MCF 10A (cell line): ENCODE measurements around the gene AIP. TPM values are rescaled to one million over a fixed set of nuclear protein-coding genes. Genes with fewer than 3 reads are reported as not detected.
"Not testable (repeated sequence)": the region's sequence is repeated elsewhere in the genome, so short reads cannot be mapped to it uniquely, and the experiment has no call there.

Experiments
- BruUV-seq: library from RNA; stranded (reverse); fragments of 400-500 nt; replicated peaks from 2 replicates; lab custom pipeline; 2021; lab: Mats Ljungman, UMichigan
- CTCF ChIA-PET: fragments of 300-600 bp; sonication (Branson Sonifier 250); formaldehyde crosslinking; extraction: SDS; loops from one replicate; lab custom pipeline; 2021; ENCODE audit warnings: antibody characterized with exemption, inconsistent platforms; lab: Yijun Ruan, JAX
- POLR2A ChIA-PET: fragments of 300-600, 350-650 bp; sonication (Branson Sonifier 250); formaldehyde crosslinking; extraction: SDS; loops from one replicate; lab custom pipeline; 2020; ENCODE audit warnings: antibody characterized with exemption, inconsistent platforms; lab: Yijun Ruan, JAX
- DNase-seq: peaks from one replicate; pipeline ENCODE4 v3.0.0-alpha.2; 2018; ENCODE audit not compliant: unreplicated experiment
- H3K27ac Mint-ChIP-seq: one replicate; pipeline ENCODE4 v1.8.0; 2022; ENCODE audit warnings: mild to moderate bottlenecking, low read depth, mixed read lengths; ENCODE audit not compliant: unreplicated experiment
- H3K27me3 Mint-ChIP-seq: one replicate; pipeline ENCODE4 v1.8.0; 2022; ENCODE audit warnings: mixed read lengths; ENCODE audit not compliant: insufficient read depth, unreplicated experiment
- H3K36me3 Mint-ChIP-seq: one replicate; pipeline ENCODE4 v1.8.0; 2022; ENCODE audit warnings: mild to moderate bottlenecking, moderate library complexity, mixed read lengths; ENCODE audit not compliant: insufficient read depth, unreplicated experiment
- H3K4me1 Mint-ChIP-seq: one replicate; pipeline ENCODE4 v1.8.0; 2022; ENCODE audit warnings: mixed read lengths; ENCODE audit not compliant: insufficient read depth, unreplicated experiment
- H3K4me3 Mint-ChIP-seq: one replicate; pipeline ENCODE4 v1.8.0; 2022; ENCODE audit warnings: mild to moderate bottlenecking, moderate library complexity, mixed read lengths; ENCODE audit not compliant: unreplicated experiment
- H3K9me3 Mint-ChIP-seq: one replicate; pipeline ENCODE4 v1.8.0; 2022; ENCODE audit warnings: mixed read lengths; ENCODE audit not compliant: unreplicated experiment
- intact Hi-C: fragments of 100-400 bp; cut with micrococcal nuclease; formaldehyde crosslinking; loops from 2 replicates; pipeline ENCODE4 v1.14.1; 2022
- total RNA-seq: library from RNA; stranded (reverse); gene quantifications from 2 replicates; pipeline ENCODE4 v1.2.3, GENCODE V29; 2022
- TF ChIP-seq, protein P1 (sequence below): fragments of 200-600 bp; IDR thresholded peaks from one replicate; pipeline ENCODE4 v1.8.0; 2022; ENCODE audit warnings: antibody characterized with exemption, mild to moderate bottlenecking; ENCODE audit not compliant: unreplicated experiment

AIP gene
- total RNA-seq, 1 experiment from 2014 or later: 30.5 TPM

DNA sequence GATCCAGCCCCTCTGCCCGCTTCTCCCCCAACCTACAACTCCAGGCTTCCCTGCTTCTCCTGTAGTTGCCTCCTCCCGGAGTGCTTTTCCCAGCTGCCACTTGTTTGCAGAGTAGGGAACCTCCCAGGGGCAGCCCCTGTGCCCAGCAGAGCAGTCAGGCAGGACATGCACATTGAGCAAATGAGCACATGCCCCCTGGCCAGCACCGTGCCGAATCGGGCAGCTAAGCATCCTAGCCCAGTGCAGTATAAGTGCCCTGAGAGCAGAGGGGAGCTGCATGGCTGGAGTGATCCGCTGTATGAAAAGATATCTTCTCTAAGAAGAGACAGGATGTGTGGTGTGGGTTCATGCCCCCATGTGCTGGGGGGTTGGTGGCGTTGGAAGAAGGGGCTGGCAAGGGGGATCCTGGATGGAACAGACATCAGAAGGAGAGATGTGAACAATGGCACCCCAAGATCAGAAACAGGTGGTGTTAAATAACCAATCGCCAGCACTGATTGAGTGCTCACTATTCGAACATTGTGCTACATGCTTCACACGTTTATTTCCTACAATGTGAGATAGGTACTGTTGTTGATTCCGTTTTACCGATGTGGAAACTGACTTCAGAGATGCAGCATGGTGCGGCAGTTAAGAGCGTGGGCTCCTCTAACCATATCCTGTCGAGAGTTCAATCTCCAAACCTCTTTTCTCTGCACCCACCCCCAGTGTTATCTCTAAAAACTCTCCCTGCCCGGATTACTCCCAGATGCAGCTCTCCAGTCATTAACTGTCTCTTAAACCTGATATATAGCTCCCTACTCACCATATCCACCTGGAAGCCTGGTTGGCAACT is 1.2 kb downstream of the AIP start:
- H3K9me3 Mint-ChIP-seq: no peaks in the 10 kb centered on the region
- H3K4me3 Mint-ChIP-seq: peak overlapping the region; percentile 90
- no peaks in the 10 kb centered on the region for H3K27me3 Mint-ChIP-seq
- intact Hi-C loops: loop anchor here (1.0 kb wide), 1 partner anchor 22 kb away; no protein-coding TSS in a partner anchor
- ChIA-PET CTCF (interaction anchor here (0.7 to 0.9 kb wide), 2 partner anchors 12 to 202 kb away, joined by 3 read pairs; no protein-coding TSS in a partner anchor), POLR2A (interaction anchor here (0.9 to 2.1 kb wide), 4 partner anchors 14 to 56 kb away, joined by 3 to 11 read pairs (median 8); partner anchors contain the start of genes PITPNM1, RPS6KB2 and TMEM134)
- H3K4me1 Mint-ChIP-seq: peaks cover 36% of the 10 kb centered on the region
- peaks cover 41% of the 10 kb centered on the region for H3K36me3 Mint-ChIP-seq
- DNase-seq: no peak
- TF ChIP-seq, protein P1, sequence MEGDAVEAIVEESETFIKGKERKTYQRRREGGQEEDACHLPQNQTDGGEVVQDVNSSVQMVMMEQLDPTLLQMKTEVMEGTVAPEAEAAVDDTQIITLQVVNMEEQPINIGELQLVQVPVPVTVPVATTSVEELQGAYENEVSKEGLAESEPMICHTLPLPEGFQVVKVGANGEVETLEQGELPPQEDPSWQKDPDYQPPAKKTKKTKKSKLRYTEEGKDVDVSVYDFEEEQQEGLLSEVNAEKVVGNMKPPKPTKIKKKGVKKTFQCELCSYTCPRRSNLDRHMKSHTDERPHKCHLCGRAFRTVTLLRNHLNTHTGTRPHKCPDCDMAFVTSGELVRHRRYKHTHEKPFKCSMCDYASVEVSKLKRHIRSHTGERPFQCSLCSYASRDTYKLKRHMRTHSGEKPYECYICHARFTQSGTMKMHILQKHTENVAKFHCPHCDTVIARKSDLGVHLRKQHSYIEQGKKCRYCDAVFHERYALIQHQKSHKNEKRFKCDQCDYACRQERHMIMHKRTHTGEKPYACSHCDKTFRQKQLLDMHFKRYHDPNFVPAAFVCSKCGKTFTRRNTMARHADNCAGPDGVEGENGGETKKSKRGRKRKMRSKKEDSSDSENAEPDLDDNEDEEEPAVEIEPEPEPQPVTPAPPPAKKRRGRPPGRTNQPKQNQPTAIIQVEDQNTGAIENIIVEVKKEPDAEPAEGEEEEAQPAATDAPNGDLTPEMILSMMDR: no peak
- no TSS peak for BruUV-seq
- no peak overlapping the region for H3K27ac Mint-ChIP-seq

GRCh38 chr11:67484847-67485311 is 2.1 kb downstream of the AIP start:
- POLR2A ChIA-PET: interaction anchor here (0.9 to 1.1 kb wide), 2 partner anchors 17 to 56 kb away, joined by 3 read pairs; no protein-coding TSS in a partner anchor
- Mint-ChIP-seq H3K4me1 (peaks cover 36% of the 10 kb centered on the region), H3K27ac (no peak overlapping the region), H3K27me3 (no peaks in the 10 kb centered on the region), H3K36me3 (peaks cover 42% of the 10 kb centered on the region), H3K9me3 (no peaks in the 10 kb centered on the region), H3K4me3 (peak overlapping the region; percentile 90)
- CTCF ChIA-PET: no interaction called here
- TF ChIP-seq, protein P1: no peak
- BruUV-seq: no TSS peak
- intact Hi-C loops: no loop called here
- no peak for DNase-seq

GRCh38 chr11:67485873-67486361 is 3.1 kb downstream of the AIP start:
- ChIA-PET CTCF (interaction anchor here (0.6 to 1.2 kb wide), 4 partner anchors 16 to 173 kb away, joined by 3 to 5 read pairs (median 3); no protein-coding TSS in a partner anchor), POLR2A (interaction anchor here (1.1 kb wide), 1 partner anchor 57 kb away, joined by 3 read pairs; no protein-coding TSS in a partner anchor)
- DNase-seq, H3K27me3 Mint-ChIP-seq, intact Hi-C loops, BruUV-seq, H3K9me3 Mint-ChIP-seq, H3K4me3 Mint-ChIP-seq: not testable (repeated sequence)
- H3K4me1 Mint-ChIP-seq: peaks cover 36% of the 10 kb centered on the region
- peak overlapping the region; percentile 4 for H3K27ac Mint-ChIP-seq
- peaks cover 44% of the 10 kb centered on the region for H3K36me3 Mint-ChIP-seq

GRCh38 chr11:67486481-67487195 is 3.8 kb downstream of the AIP start:
- intact Hi-C loops: no loop called here
- Mint-ChIP-seq H3K4me3 (no peak overlapping the region), H3K27me3 (no peaks in the 10 kb centered on the region), H3K27ac (peak overlapping the region; percentile 4), H3K9me3 (no peaks in the 10 kb centered on the region), H3K4me1 (peaks cover 36% of the 10 kb centered on the region), H3K36me3 (peaks cover 49% of the 10 kb centered on the region)
- ChIA-PET POLR2A (no interaction called here), CTCF (interaction anchor here (0.7 to 1.2 kb wide), 2 partner anchors 18 to 20 kb away, joined by 3 read pairs; no protein-coding TSS in a partner anchor)
- DNase-seq: no peak
- no TSS peak for BruUV-seq
- TF ChIP-seq, protein P1: no peak
